ENCODE measurements around the gene HNF4A.

- TF ChIP-seq POLR2A (IDR thresholded peaks at IDR 0.05) (no peak), CTCF (IDR thresholded peaks at IDR 0.05) (no peak), EP300 (IDR thresholded peaks at IDR 0.05) (no peak)
These were observed 68.0 kb downstream of the HNF4A start for GRCh38 chr20:44423480-44423879.

Measured in ovary (tissue), 3 donors.